Prostate gland (tissue), 2 donors: ENCODE data around the gene HECA.

Experiments
- POLR2A ChIP-seq: fragments of 450-650 bp; IDR thresholded peaks from one replicate; pipeline ENCODE4 v1.6.1; 2016; ENCODE audit warnings: antibody characterized with exemption, mild to moderate bottlenecking
- POLR2AphosphoS5 ChIP-seq: sonication (generic); formaldehyde crosslinking; IDR thresholded peaks from one replicate; pipeline ENCODE4 v1.6.1; 2017; ENCODE audit warnings: antibody characterized with exemption
- TF ChIP-seq, protein P1 (sequence below), 4 experiments: fragments of 200-600 bp in 2 of 4; fragments of 450-650 bp in 2 of 4; sonication (generic) in 2 of 4; IDR thresholded peaks; 1 replicate in 3 of 4; 2 replicates in 1 of 4; pipeline ENCODE4 v1.5.1; 2016 to 2019; ENCODE audit warnings: antibody characterized with exemption in 4 of 4, mild to moderate bottlenecking in 2 of 4, moderate library complexity in 2 of 4

DNA sequence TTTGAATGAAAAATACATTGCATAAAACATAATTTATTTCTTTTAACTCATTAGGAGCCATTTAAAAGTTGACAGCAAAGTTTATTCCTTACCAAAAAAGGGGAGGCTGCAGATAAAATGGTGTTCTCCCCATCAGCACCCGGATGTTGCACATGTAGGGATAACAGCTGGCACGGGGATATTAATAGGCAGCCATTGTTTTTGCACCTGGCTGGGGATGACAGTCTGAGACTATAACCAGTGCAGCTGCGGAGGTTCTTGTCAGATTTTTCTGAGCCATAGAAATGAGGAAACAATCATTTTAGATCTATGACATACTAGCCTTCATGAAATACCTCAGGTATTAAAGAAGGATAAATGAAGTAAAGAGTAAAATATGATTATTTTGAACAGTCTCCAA is 20.1 kb upstream of the HECA start:
- TF ChIP-seq, protein P1, sequence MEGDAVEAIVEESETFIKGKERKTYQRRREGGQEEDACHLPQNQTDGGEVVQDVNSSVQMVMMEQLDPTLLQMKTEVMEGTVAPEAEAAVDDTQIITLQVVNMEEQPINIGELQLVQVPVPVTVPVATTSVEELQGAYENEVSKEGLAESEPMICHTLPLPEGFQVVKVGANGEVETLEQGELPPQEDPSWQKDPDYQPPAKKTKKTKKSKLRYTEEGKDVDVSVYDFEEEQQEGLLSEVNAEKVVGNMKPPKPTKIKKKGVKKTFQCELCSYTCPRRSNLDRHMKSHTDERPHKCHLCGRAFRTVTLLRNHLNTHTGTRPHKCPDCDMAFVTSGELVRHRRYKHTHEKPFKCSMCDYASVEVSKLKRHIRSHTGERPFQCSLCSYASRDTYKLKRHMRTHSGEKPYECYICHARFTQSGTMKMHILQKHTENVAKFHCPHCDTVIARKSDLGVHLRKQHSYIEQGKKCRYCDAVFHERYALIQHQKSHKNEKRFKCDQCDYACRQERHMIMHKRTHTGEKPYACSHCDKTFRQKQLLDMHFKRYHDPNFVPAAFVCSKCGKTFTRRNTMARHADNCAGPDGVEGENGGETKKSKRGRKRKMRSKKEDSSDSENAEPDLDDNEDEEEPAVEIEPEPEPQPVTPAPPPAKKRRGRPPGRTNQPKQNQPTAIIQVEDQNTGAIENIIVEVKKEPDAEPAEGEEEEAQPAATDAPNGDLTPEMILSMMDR (IDR thresholded peaks at IDR 0.05): no peak
- no peak for TF ChIP-seq POLR2A
- TF ChIP-seq POLR2AphosphoS5: no peak
